IPS DF 4.7 (cell line): ENCODE results near the gene UBTF.

Experiments used
- DNase-seq: peaks from one replicate; pipeline ENCODE4 v3.0.0-alpha.2; 2013; ENCODE audit warnings: low spot score; ENCODE audit errors: extremely low read depth

UBTF gene

DNA sequence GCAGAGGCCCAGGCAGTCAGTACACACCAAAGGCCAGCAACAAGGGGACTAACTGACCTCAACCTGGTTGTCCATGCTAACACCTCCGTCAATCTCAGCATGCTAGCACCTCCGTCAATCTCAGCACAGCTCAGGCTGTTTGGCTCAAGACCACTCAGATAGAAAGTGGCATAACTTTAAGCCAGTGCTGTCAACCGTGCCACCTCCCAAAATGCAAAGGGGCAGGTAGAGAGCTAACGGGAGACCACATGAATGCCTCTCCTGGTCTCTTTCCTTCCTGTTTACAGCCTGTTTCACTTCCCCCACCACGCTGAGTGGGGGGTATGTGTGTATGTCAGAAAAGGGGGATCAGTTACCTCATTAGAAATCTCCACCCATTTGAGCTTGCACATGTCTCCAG, 3.3 kb downstream of the UBTF start:
- no peak for DNase-seq

- DNase-seq = no peak
These were observed 4.6 kb downstream of the UBTF start for GRCh38 chr17:44214896-44215295.

- no peak for DNase-seq
These were observed 5.3 kb downstream of the UBTF start for GRCh38 chr17:44214230-44214494.

DNA sequence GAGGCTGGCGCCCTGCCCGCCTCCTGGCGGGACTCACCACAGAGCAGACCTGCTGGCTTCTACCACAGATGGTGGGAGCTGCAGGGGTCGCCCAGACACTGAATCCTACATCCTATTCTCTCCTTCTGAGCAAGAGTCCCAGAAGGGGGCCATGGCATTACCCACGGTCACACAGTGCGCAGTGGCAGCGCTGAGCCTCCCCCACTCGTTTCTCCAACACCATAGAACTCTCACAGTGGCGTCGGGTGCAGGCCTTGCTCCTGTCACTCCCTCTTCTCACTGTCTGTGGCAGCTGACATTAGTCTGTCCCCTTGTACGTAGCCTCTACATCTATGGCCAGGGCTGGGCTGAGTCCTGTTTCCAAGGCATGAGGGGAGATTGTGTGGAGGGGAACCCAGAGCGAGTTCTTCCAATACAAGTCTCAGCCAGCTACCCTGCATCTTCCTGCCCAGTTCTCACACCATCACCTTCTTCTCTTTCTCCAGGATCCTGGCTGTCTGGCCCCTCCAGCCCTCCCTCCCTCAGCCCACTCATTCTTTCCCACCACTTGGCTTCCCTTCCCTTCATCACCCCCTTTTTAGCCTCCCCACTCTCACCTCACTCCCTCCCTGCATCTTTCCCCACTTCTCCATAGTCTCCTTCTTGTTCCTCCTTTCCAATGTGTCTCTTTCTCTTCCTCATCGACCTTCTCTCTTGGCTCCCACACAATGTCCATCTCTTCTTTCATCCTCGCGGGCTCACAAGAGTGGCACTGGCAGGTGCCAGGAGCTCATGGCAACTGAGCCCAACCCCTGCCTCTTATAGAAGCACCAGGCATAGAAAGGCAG, 5.9 kb downstream of the UBTF start:
- DNase-seq = no peak

DNA sequence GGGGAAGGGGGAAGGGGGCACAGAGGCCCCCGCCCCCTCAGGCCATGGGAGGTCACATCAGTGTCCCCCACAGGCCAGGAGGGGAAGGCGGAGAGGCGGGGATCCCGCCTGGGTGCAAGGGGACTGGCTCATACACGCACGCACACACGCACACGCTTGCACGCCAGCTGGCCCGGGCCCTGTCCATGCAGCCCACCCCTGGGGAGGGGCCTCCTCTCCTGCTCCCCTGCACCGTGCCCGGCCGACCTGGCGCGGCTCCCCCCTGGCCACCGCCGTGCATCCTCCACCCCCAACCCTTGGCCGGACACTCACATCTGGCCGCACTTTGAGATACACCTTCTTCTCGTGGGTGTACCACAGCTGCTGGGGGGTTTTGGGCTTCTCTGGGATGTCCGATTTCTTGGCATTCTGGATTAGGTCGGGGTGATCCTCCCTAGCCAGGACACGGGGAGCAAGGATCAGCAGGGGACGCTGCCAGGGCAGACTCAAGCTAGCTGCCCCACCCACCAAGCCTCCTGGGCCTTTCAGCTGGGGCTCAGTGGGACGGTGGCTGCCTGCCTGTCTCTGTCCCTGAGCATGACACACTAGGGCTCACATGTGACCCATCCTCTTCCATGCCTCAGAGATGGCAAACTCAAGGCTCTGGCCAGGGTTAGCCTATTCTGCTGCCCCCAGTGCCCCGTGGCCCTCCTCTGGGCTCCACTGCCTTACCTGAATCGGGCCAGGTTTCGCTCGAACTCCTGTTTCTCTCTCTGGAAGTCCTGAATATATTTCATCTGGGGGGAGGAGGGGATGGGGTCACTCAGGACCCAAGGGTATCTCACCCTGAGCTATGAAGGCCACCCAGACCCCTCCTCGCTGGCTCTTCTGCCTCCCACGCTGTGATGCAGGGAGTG, 6.7 kb downstream of the UBTF start:
- no peak for DNase-seq

GRCh38 chr17:44211281-44212265, 7.9 kb downstream of the UBTF start:
- DNase-seq = no peak

DNA sequence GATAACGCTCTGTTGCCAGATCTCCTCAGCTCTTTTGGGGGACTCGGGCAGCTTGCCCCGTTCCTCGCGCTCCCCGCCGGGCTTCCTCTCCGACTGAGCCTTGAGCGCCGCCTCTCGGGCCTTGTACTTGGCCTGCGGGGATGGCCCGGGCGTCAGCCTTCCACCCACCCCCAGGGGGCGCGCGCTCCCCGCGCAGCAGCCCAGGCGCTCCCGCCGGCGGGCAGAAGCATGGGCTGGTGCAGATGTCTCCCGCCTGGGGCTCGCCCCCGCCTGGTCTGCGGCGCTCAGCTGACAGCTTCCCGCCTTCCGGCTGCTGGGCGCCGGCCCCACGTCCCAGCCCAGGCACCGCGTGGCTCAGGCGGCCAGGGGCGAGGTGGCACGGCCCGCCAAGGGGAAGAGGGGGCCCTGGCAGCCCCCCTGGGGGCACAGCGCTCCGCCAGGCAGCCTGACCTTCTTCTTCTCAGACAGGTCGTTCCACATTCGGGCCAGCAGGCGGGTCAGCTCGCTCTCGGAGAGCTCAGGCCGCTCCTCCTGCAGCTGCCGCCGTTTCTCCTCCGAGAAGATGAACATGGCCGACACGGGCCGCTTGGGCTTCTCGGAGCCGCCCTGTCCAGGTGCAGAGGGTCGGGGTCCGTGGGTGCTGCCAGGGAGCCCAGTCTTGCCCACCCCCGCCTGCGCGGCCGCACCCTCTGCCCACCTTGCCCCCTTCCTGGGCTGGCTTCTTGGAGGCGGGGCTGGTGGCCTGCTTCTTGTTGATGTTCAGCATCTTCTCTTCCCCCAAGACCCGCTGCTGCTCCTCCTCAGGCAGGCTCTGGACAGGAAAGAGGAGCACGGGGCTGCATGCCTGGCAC, 8.9 kb downstream of the UBTF start:
- no peak for DNase-seq

- DNase-seq = no peak
These were observed 9.6 kb downstream of the UBTF start for GRCh38 chr17:44209786-44210341.

- DNase-seq = no peak
These were observed 11.7 kb downstream of the UBTF start for GRCh38 chr17:44207743-44208142.

GRCh38 chr17:44207319-44207718, 12.2 kb downstream of the UBTF start:
- no peak for DNase-seq

DNA sequence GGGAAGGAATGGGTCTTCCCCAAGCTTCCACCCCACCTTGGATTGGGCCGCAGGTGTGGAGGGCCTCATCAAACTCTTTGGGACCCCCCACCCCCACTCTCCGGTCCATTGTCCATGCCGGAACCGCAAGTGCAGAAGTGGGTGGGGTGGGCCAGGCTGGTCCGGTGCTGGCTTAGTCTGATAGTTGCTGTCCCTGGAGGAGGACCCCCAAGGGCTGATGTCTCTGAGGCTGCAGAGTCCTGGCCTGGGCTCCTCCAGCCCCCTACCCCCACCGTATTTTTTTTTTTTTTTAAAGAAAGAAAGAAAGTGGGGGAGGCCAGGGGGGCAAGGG, 12.7 kb downstream of the UBTF start:
- no peak for DNase-seq

GRCh38 chr17:44205962-44206824, 13.3 kb downstream of the UBTF start:
- no peak for DNase-seq

DNA sequence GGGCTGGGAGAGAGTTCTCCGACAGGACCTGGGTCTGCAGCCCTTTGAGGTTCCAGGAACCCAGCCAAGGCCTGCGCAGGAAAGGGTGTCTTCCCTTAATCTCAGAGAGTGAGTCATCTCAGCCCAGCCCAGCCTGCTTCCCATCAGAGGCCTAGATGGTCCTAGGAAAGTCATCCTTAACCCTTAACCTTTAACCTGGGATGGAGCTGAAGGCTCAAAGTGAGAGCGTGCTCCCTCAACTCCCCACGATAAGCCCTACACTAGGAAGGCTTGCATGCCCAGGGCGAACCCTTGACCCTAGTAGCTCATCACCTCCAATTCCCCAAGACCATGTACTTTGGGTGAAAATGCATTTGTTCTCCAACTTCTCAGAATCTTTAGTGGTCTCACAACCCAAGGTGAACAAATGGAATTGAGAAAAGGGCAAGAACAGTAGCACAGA, 15.0 kb downstream of the UBTF start:
- no peak for DNase-seq

DNA sequence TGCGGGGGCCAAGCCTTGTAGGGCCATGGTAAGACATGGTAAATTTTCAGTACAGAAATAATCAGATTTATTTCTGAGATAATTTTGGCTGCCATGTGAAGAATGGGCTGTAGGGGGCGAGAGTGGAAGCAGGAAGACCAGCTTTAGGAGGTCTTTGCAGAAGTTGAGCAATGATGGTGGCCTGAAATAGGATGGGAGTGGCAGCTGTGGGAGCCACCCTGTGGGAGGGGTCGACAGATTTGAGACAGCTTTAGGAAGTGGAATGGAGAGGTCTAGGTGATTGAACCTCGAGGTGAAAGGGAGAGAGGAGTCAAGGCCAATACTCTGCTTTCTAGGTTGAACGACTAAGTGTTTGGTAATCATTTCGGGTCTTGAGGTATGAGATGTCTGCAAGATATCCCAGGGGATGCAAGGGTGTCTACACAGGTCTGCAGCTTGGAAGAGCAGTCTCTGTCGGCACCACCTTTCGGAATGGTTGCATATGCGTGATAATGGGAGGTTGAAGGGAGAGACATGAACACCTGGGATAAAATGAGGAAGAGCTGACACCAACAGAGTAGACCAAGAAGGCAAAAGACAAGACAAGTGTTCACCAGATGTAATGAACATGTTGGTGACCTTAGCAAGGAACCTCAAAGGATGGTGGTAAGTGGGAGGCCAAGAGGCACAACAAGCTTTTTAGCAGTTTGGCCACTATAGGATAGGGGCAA, 15.6 kb downstream of the UBTF start:
- DNase-seq = no peak

- no peak for DNase-seq
These were observed 16.7 kb downstream of the UBTF start for GRCh38 chr17:44202756-44203155.

- no peak for DNase-seq
These were observed 18.9 kb downstream of the UBTF start for GRCh38 chr17:44200478-44201155.

DNA sequence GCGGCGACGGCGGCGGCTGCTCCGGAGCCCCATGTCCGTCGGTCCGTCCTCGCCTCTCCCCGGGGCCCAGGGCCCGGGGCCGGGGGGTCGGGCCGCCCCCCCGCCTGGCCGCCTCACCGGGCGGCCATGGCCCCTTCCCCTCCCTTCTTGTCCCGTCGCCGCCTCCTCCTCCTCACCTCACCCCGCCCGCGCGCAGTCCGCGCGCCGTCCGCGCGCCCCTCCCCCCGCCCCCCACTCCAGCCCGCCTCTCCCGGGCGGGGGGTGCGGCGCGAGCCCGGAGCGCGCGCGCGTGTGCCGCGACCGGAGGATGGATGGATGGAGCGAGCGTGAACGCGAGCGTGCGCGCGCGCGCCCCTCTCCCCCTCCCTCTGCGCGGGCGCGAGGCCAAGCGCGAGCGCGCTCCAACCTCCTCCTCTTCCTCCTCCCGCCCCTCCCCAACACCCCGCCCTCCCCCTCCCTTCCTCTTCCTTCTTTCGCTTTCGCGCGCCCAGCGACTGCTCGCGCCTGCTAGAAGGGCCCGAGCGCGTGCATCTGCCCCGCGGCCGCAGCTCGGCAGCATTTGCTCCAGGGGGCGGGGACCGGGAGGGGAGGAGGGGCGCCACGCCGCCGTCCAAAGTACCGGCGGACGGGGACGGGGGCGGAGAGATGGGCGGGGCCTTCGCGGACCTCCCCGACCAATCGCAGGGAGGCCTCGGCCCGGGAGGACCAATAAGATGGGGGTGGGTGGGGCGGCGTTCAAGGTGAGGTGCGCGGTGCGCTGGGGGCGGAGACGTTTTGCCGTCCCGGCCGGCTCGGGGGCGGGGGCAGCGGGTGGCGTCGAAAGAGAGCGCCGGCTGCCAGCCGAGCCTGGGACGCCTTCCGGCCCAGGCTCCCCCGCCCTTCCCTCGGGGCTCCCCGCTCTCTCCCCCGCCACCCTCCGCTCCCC, 19.7 kb downstream of the UBTF start, which contains the start of gene ATXN7L3:
ATXN7L3 (minus strand) TSS at position 332 of the 925 bp plus-strand sequence. CDS start 1,814 bp downstream, outside the sequence.
- no peak for DNase-seq
